Skeletal muscle satellite cell (primary cell): Measurements from ENCODE around the gene ADGRB3.
"Not testable (repeated sequence)": the region's sequence is repeated elsewhere in the genome, so short reads cannot be mapped to it uniquely, and the experiment has no call there.

Experiments
- H3K27me3 ChIP-seq: 2 replicates; pipeline ENCODE4 v1.7.0; 2013; ENCODE audit warnings: low read length; ENCODE audit not compliant: control insufficient read depth, insufficient read depth
- H3K36me3 ChIP-seq: 2 replicates; pipeline ENCODE4 v1.7.0; 2013; ENCODE audit warnings: mild to moderate bottlenecking, control low read depth, low read length; ENCODE audit not compliant: insufficient read depth
- H3K4me1 ChIP-seq: 2 replicates; pipeline ENCODE4 v1.7.0; 2013; ENCODE audit warnings: low read length; ENCODE audit not compliant: control insufficient read depth, insufficient read depth
- H3K4me2 ChIP-seq: 2 replicates; pipeline ENCODE4 v1.7.0; 2013; ENCODE audit warnings: mild to moderate bottlenecking, low read length
- H3K4me3 ChIP-seq: 2 replicates; pipeline ENCODE4 v1.7.0; 2013; ENCODE audit warnings: low read length
- H3K9ac ChIP-seq: 2 replicates; pipeline ENCODE4 v1.7.0; 2013; ENCODE audit warnings: mild to moderate bottlenecking, low read depth, low read length, moderate library complexity
- H3K9me3 ChIP-seq: replicated peaks from 2 replicates; pipeline ENCODE4 v1.7.0; 2013; ENCODE audit warnings: mild to moderate bottlenecking, control low read depth, low read length

Gene ADGRB3

DNA sequence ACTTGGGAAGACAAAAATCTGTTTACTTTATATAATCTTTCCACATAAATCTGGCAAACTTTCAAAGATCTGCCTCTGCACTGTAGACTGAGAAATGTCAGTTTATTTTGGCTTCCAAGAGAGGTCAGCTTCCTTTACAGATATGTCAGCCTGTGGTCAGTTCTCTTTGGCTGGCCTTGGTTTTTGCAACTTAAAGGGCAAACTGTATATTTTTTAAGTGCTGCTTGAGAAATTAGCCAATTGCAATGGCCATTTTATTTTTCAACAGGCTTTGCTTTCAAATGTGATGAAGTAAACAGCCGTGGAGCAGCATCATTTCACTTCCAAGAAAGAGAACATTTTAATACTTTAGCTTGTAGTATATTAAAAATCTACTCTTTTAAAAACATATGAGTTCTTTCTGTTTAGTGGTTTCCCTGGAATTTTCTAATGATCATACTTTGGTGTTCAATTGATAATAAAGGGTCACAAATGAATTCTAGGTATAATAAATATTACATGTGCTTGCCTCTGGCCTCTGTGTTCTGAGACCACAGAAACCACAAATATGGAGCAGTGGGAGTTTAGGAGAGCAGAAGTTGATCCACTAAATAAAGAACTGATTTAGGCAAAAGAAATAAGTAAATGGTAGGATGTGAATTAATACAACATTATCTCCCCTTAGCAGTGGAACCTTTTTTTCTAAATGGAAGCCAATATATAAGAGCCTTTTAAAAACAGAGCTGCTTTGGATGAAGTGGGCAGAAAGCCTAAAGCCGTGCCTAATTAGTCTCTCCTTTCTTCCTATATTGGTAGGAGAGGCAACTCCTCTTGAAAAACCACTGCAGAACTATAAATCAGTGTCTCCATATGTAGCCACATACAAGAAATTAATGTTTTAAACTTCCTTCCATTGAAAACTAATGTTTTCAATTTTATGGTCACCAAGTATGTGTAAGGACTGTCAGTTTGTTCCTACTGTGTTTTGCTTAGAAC is 16.2 kb downstream of the ADGRB3 start:
- H3K4me2 ChIP-seq = no peak overlapping the region
- H3K27me3 ChIP-seq = peaks cover 2% of the 10 kb centered on the region
- H3K4me1 ChIP-seq = no peaks in the 10 kb centered on the region
- H3K4me3 ChIP-seq = no peak overlapping the region
- H3K9me3 ChIP-seq = no peaks in the 10 kb centered on the region
- H3K36me3 ChIP-seq = no peaks in the 10 kb centered on the region
- no peak overlapping the region for H3K9ac ChIP-seq

DNA sequence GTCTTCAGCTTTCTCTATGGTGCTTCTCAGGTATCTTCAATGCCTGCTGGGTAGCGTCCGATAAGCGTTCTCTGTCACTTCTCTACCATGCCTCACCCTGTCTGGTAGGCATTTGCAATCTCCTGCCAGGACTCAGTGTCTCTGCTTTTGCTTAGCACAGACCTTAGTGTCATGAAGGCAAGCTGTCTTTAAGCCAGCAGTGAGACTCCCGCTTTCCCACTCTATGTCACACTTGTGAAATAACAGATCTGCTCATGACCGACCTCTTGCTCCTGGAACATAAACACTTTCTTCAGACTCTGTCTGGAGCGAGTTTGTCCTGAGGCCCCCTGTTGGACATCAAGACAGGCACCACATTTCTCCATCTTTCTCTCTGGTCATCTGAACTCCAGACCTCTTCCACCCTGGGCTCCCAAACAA is 17.0 kb downstream of the ADGRB3 start:
- Histone ChIP-seq H3K27me3 (peaks cover 2% of the 10 kb centered on the region), H3K9me3 (no peaks in the 10 kb centered on the region), H3K4me1 (no peaks in the 10 kb centered on the region), H3K36me3 (no peaks in the 10 kb centered on the region), H3K4me3 (no peak overlapping the region), H3K4me2 (no peak overlapping the region), H3K9ac (no peak overlapping the region)

DNA sequence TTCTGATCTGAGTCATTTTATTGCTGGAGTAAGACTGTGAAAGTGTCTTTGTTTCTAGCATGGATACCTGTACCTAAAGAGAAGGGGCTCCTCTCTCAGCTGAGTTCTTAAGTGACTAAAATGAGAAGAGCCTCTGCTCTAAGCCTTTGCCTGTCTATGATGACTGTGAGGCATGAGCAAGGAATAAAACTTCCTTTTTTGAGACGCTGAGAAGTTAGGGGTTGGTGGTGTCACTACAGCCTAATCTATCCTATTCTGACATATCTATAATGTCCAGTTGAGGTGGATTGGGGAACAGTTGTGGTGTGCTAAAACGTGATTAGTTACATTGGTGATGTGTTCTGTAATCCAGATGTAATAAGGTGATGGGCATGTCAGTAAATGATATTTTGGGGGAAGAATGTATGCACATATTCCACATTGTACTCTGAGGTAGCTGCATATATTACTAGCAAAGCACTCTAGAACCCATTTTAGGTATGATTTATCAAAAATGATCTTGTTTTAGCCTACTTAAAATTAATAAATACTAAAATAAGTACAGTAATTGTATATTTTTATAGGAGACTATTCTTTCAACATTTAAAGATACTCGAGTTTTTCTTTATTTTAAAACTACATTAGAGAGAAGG is 18.1 kb downstream of the ADGRB3 start:
- Histone ChIP-seq H3K4me1 (no peaks in the 10 kb centered on the region), H3K4me3 (no peak overlapping the region), H3K4me2 (no peak overlapping the region), H3K9ac (no peak overlapping the region), H3K27me3 (peaks cover 2% of the 10 kb centered on the region), H3K36me3 (no peaks in the 10 kb centered on the region), H3K9me3 (no peaks in the 10 kb centered on the region)

DNA sequence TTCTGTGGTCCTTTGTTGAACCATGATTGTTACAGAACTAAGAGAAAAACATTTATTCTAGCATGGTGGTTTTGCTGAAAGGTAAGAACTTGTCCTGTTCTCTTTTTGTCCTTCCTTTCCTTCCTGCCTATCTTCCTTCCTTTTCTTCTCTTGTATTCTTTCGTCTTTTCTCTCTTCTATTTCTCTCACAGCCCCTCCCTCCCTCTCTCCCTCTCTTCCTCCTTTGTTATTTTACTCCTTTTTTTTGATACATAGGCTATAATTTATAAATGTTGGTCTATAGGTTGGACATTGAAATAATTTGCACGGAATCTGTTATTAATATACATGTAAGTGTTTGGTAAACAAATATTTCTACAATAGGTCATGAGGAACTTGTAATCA is 18.6 kb downstream of the ADGRB3 start:
- no peak overlapping the region for H3K4me3 ChIP-seq
- H3K27me3 ChIP-seq = peaks cover 2% of the 10 kb centered on the region
- H3K36me3 ChIP-seq = no peaks in the 10 kb centered on the region
- H3K9ac ChIP-seq = no peak overlapping the region
- no peaks in the 10 kb centered on the region for H3K9me3 ChIP-seq
- no peaks in the 10 kb centered on the region for H3K4me1 ChIP-seq
- no peak overlapping the region for H3K4me2 ChIP-seq

DNA sequence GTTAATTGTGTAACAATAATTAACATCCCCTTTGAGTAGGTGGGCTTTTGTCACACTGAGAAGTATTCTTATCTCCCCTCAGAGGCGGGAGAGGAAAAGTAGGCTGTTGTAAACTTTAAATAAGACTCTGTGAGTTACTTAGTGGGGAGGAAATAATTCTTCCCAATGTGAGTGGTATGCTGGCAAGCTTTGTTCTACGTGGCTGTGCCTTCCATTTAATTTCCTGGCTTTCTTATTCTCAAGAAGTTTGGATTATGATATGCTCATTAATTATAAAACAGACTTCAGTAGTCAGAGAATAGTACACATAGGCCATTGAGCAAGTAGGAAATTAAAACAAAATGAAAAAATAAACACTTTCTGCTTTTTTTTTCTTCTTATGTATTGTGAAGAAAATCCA is 19.1 kb downstream of the ADGRB3 start:
- no peaks in the 10 kb centered on the region for H3K9me3 ChIP-seq
- no peak overlapping the region for H3K9ac ChIP-seq
- H3K4me1 ChIP-seq = no peaks in the 10 kb centered on the region
- no peak overlapping the region for H3K4me2 ChIP-seq
- H3K4me3 ChIP-seq = no peak overlapping the region
- H3K27me3 ChIP-seq = peaks cover under 1% of the 10 kb centered on the region
- H3K36me3 ChIP-seq = no peaks in the 10 kb centered on the region

DNA sequence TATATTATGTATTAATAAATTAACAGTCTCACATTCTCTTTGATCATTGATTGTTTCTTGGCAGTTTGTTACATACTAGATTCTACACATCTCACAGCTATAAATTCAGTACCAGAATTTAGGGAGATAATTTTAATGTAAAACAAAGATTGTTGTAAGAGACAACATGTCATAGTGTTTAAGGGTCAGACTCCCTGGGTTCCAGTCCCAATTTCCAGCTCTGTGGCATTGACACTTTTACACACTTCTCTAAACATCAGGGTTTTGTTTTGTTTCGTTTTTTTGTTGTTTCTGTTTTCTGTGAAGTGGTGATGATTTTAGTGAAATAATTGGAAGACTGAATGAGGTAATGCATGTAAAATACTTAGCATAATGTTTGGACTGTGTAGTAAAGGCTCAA is 19.9 kb downstream of the ADGRB3 start:
- Histone ChIP-seq H3K36me3 (no peaks in the 10 kb centered on the region), H3K4me2 (no peak overlapping the region), H3K4me1 (no peaks in the 10 kb centered on the region), H3K27me3 (no peaks in the 10 kb centered on the region), H3K9me3 (no peaks in the 10 kb centered on the region), H3K4me3 (no peak overlapping the region), H3K9ac (no peak overlapping the region)

DNA sequence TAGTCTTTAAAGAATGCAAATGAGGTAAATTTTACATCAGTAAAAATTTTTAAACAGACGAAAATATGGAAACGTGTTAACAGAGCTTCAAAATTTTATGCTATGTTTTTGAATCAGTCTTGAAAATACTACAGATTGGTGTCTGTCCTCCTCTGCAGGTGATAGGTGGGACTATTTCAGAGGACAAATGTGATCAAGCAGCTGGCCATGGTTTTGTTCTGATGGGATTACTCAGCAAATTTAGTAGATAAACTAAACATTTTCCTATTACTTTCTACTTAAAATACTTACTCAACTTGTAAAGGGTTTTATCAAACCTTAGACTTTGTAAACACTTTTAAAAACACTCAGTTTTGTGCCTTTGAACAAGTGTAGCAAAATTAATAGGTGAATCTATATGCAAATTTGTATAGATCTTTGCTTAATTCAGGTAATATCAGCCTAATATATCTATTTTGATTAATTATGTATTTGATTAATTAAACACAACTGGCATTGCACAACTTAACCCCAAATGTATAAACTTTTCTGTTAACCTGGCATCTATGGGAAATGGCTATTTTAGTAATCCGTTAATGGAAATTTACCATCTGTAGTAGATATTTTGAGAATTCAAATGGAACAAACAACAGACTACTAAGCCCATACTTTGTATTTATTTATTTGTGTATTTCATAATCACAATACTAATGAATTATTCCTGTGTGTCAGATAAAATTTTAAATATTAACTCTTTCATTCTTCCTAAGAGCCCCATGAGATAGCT is 22.5 kb downstream of the ADGRB3 start:
- no peaks in the 10 kb centered on the region for H3K36me3 ChIP-seq
- H3K4me3 ChIP-seq = no peak overlapping the region
- H3K4me2 ChIP-seq = no peak overlapping the region
- H3K27me3 ChIP-seq = no peaks in the 10 kb centered on the region
- H3K9ac ChIP-seq = no peak overlapping the region
- H3K4me1 ChIP-seq = no peaks in the 10 kb centered on the region
- H3K9me3 ChIP-seq = no peaks in the 10 kb centered on the region

DNA sequence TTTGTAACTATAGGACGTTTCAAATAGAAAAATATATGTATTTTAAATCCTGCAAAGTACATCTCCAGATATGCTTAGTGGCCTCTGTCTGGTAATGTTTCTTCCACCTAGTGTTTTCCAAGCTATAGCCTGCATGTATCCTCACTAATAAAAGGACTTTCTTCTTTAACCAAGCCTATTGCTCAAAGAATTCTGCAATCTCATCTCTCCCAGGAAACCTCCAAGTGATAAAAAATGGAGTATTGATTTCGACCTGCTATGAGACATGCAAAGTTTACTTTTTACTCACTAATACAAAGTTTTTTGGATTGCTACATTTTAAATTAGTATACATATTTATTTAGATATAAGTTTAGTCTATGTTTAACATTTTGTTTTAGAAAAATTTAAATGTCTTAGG is 23.3 kb downstream of the ADGRB3 start:
- no peaks in the 10 kb centered on the region for H3K36me3 ChIP-seq
- no peak overlapping the region for H3K9ac ChIP-seq
- H3K4me3 ChIP-seq = no peak overlapping the region
- H3K9me3 ChIP-seq = no peaks in the 10 kb centered on the region
- no peaks in the 10 kb centered on the region for H3K4me1 ChIP-seq
- H3K4me2 ChIP-seq = no peak overlapping the region
- no peaks in the 10 kb centered on the region for H3K27me3 ChIP-seq

DNA sequence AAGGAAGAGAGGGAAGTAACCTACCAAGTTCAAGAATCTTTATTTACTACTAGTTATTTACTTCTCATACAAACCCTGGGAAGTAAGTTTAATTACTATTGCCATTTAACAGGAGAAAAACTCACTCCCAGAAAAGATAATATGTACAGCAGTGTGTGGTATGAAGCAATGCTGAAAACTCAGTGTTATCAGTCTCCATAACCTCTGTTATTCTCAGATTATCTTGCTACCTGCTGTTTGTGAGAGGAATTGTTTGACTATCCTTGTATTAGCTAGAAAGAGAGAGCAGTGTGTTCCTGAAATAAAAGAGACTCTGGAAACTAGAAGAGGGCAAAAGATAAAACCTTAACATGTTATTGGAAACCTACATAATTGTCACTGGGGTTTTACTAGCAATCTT is 38.2 kb downstream of the ADGRB3 start:
- Histone ChIP-seq H3K27me3 (no peaks in the 10 kb centered on the region), H3K9ac (no peak overlapping the region), H3K9me3 (no peaks in the 10 kb centered on the region), H3K4me1 (no peaks in the 10 kb centered on the region), H3K4me2 (no peak overlapping the region), H3K4me3 (no peak overlapping the region), H3K36me3 (no peaks in the 10 kb centered on the region)

DNA sequence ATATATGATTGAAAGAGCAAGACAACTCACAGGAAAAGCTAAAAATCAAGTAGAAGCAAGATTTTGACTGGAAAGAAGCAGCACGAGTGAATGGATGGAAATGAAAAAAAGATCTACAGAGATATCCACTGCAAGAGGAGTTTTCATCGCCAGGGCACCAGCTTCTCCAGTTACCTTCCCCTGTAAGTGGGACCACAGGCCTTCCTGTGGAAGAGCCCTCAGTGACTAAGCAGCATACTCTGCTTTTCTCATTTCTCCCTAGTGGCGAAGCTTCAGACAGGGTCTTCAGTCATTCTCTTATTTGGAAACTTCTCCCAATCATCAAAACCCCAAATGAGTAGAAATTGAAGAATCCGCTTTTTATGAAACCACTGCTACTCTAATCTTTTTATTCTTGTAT is 40.5 kb downstream of the ADGRB3 start:
- Histone ChIP-seq H3K4me1 (no peaks in the 10 kb centered on the region), H3K36me3 (no peaks in the 10 kb centered on the region), H3K4me2 (no peak overlapping the region), H3K9me3 (no peaks in the 10 kb centered on the region), H3K4me3 (no peak overlapping the region), H3K27me3 (no peaks in the 10 kb centered on the region), H3K9ac (no peak overlapping the region)

DNA sequence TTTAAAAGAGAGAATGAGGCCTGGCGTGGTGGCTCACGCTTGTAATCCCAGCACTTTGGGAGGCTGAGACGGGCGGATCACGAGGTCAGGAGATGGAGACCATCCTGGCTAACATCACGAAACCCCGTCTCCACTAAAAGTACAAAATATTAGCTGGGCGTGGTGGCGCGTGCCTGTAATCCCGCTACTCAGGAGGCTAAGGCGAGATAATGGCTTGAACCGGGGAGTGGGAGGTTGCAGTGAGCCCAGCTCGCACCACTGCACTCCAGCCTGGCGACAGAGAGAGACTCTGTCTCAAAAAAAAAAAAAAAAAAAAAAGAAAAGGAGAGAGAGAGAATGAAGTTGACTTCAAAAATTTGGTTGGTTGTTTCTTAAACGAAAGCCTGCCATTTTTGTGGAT is 41.0 kb downstream of the ADGRB3 start:
- H3K4me3 ChIP-seq, H3K9ac ChIP-seq, H3K4me2 ChIP-seq, H3K9me3 ChIP-seq, H3K4me1 ChIP-seq, H3K36me3 ChIP-seq, H3K27me3 ChIP-seq: not testable (repeated sequence)
